Measurements from ENCODE around the gene ZNF492.
"Not testable (repeated sequence)": the region's sequence is repeated elsewhere in the genome, so short reads cannot be mapped to it uniquely, and the experiment has no call there.

ZNF492 gene

DNA sequence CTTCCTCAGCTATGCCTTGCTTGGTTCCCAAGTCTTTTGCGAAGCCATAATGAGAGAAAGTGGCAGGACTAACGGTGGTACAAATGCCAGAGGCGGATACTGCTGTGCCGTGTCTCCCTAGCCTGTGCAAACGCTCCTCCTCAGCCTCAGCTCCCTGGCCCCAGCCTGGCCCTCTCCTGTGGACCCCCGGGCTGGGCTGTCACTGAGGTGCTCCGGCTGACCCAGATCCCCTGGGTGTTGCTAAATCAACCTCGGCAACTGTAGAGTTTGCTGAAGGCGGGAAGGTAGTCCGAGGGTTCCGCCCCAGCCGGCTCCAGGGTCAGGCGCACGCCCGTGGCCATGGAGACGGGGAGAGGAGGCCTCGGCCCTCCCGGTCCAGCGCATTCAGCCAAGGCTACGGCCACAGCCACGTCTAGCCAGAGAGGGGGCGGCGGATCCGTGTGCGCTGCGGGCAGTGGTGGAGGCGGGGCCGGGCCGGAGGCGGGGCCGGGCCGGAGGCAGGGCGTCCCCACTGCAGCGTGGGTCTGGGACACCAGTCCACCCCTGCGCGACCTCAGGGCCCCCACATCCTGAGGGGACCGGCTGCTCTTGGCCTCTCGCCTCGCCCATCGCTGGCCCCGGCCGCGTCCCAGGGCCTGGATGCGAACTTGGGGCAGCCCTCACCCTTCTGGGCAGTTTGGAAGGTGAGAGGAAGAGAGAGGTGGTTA lies 16.4 kb upstream of the ZNF492 start:
- DNase-seq: no peak

DNA sequence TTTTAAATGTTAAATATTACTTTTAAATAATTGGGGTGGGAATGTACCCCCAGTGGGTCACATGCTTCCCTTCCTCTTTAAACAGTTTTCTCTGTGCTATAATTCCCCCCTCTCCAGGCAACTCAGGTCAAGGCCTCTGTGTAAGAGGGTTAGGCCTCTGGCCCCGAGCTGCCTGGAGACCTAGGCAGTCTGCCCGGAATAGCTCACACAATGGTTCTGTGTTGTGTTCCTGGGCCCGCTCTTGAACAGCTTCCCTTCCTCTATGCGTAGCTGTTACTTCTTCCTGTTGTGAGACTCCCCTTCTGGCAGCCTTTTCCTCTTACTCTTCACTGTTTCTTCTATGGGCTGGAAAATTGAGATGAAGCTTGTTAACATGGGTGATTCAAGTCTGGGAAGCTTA lies 14.8 kb upstream of the ZNF492 start:
- DNase-seq: no peak

GRCh38 chr19:22619932-22620331 lies 14.2 kb upstream of the ZNF492 start:
- no peak for DNase-seq

- no peak for DNase-seq
Measured at GRCh38 chr19:22620401-22620800, 13.7 kb upstream of the ZNF492 start.

DNA sequence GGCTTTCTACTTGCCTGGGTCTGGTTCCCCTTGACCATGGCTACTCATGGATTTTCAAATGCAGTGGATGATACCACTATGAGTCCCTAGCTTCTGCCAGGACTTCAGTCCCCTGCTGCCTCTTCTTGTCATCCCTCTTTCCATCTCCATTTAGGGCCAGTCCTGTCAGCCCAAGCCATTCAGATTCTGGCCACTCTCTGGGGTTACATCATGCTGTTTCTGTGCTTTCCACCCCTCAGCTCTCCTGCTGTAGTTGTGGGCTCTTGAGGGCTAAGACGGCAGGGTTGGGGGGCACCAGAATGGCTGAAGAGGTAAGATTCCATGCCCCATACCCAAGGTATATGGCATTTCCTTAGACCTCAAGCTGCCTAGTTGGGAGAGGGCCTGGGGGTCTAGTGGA lies 13.2 kb upstream of the ZNF492 start:
- no peak for DNase-seq

DNA sequence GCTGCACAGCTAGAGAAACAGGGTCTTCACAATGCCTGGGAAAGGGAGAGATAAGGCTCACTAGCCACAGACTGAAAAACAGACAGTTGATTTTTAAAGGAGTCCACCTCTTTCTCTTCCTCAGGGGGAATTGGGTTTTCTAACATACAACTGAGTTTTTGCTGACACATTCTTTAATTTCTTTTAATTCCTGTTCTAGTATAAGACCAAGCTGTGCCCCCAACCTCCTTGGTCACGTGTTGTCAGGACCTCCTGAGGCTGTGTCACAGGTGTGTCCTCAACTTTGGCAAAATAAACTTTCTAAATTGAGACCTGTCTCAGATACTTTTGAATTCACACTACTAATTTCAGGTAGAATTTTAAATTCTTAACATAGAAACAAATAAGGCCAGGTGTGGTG lies 12.1 kb upstream of the ZNF492 start:
- DNase-seq: no peak

- no peak for DNase-seq
Measured at GRCh38 chr19:22622901-22623840, 11.0 kb upstream of the ZNF492 start.

DNA sequence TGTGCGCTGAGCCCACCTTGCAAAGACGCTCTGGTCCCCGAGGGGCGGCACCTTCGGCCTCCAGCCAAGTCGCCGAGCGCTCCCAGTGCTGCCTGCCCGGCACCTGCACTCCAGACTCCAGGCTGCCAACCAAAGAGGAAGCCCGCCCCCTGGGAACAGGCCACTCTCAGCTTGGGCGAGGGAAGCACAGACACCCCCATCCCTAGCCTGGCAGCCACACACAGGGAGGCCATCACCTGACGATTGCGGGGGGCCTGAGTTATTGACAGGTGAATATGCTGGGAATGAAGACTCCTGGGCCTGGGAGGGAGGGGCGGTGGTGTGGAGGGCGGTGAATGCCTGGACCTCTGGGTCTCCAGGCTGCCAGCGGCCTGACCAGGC lies 10.3 kb upstream of the ZNF492 start:
- DNase-seq: no peak

GRCh38 chr19:22625266-22626035 lies 8.7 kb upstream of the ZNF492 start:
- DNase-seq: no peak

GRCh38 chr19:22627526-22627925 lies 6.6 kb upstream of the ZNF492 start:
- no peak for DNase-seq

- no peak for DNase-seq
Measured at GRCh38 chr19:22628401-22628800, 5.7 kb upstream of the ZNF492 start.

- no peak for DNase-seq
Measured at GRCh38 chr19:22634450-22634827, 315 bp downstream of the ZNF492 start.

GRCh38 chr19:22685493-22685892 lies 51.4 kb downstream of the ZNF492 start:
- DNase-seq: not testable (repeated sequence)

DNA sequence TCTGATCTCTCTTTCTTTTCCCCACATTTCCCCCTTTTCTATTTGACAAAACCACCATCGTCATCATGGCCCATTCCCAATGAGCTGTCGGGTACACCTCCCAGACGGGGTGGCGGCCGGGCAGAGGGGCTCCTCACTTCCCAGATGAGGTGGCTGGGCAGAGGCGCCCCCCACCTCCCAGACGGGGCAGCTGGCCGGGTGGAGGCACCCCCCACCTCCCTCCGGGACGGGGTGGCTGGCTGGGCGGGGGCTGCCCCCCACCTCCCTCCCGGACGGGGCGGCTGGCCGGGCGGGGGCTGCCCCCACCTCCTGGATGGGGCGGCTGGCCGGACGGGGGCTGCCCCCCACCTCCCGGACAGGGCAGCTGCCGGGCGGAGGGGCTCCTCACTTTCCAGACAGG lies 68.5 kb downstream of the ZNF492 start:
- not testable (repeated sequence) for DNase-seq

DNA sequence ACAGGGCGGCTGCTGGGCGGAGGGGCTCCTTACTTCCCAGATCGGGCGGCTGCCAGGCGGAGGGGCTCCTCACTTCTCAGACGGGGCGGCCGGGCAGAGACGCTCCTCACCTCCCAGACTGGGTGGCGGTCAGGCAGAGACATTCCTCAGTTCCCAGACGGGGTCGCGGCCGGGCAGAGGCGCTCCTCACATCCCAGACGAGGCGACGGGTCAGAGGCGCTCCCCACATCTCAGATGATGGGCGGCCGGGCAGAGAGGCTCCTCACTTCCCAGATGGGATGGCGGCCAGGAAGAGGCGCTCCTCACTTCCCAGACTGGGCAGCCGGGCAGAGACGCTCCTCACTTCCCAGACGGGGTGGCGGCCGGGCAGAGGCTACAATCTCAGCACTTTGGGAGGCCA lies 69.0 kb downstream of the ZNF492 start:
- not testable (repeated sequence) for DNase-seq

- DNase-seq: no peak
Measured at GRCh38 chr19:22708983-22709382, 74.9 kb downstream of the ZNF492 start.

Data from NCI-H524 (cell line).